A549 (cell line): ENCODE measurements around the gene ZNF428. TPM values are rescaled to one million over a fixed set of nuclear protein-coding genes. Genes with fewer than 3 reads are reported as not detected.

Source experiments
- ATAC-seq, 2 experiments: fragments of 200-7000 bp in 1 of 2; fragments of >200 bp in 1 of 2; cut with Nextera tagmentation in 1 of 2; cut with Tn5 transposase in 1 of 2; 3 replicates each; pipeline versions ENCODE4 v1.8.0 to v1.9.1; 2018 to 2020; ENCODE audit warnings: mild to moderate bottlenecking in 1 of 2, moderate library complexity in 1 of 2
- CTCF ChIA-PET: fragments of 300-600 bp; sonication (Branson Sonifier 250); formaldehyde crosslinking; extraction: SDS; loops from one replicate; lab custom pipeline; 2021; ENCODE audit warnings: antibody characterized with exemption, inconsistent platforms; lab: Yijun Ruan, JAX
- POLR2A ChIA-PET: fragments of 350-600 bp; formaldehyde crosslinking; extraction: SDS; loops from one replicate; lab custom pipeline; 2021; ENCODE audit warnings: antibody characterized with exemption, inconsistent platforms; lab: Yijun Ruan, JAX
- DNase-seq, 2 experiments: peaks; one replicate each; pipeline versions ENCODE4 v3.0.0 to v3.0.0-alpha.2; 2011 to 2016; ENCODE audit warnings: low read depth in 1 of 2, low spot score in 1 of 2
- FAIRE-seq: peaks from 2 replicates; lab custom pipeline; 2011; peaks lifted over from hg19 to GRCh38; lab: Jason Lieb, UNC
- H3K27ac ChIP-seq, 2 experiments: fragments of >200 bp; sonication (Bioruptor Twin); formaldehyde crosslinking; 3 replicates each; pipeline ENCODE4 v1.5.1; 2016 to 2017
- H3K4me1 ChIP-seq: fragments of >200 bp; sonication (Bioruptor Twin); formaldehyde crosslinking; 3 replicates; pipeline ENCODE4 v1.6.1; 2016
- H3K4me2 ChIP-seq: fragments of >200 bp; sonication (Bioruptor Twin); formaldehyde crosslinking; 3 replicates; pipeline ENCODE4 v1.6.1; 2016
- H3K4me3 ChIP-seq: fragments of >200 bp; sonication (Bioruptor Twin); formaldehyde crosslinking; 3 replicates; pipeline ENCODE4 v1.5.1; 2016
- H3K9me3 ChIP-seq: fragments of >200 bp; sonication (Bioruptor Twin); formaldehyde crosslinking; 3 replicates; pipeline ENCODE4 v1.6.1; 2016
- ATOH8 ChIP-seq: fragments of 250-450 bp; sonication (Bioruptor Pico); IDR thresholded peaks from 2 replicates; pipeline ENCODE4 v1.5.0; 2020; ENCODE audit warnings: low read depth, mild to moderate bottlenecking, moderate library complexity
- CBX2 ChIP-seq: fragments of 200-600 bp; sonication (generic); IDR thresholded peaks from 2 replicates; pipeline ENCODE4 v1.6.1; 2016; ENCODE audit warnings: low read depth, mild to moderate bottlenecking, borderline replicate concordance
- CEBPB ChIP-seq, 2 experiments: fragments of >200 bp in 1 of 2; sonication (Bioruptor Twin) in 1 of 2; formaldehyde crosslinking in 1 of 2; IDR thresholded peaks; 2 replicates each; pipeline ENCODE4 v1.6.1; 2012 to 2016
- CHD2 ChIP-seq: fragments of 150-350 bp; IDR thresholded peaks from 2 replicates; pipeline ENCODE4 v1.6.1; 2014; ENCODE audit warnings: low read length; ENCODE audit not compliant: partially characterized antibody
- EP300 ChIP-seq, 2 experiments: fragments of >200 bp; sonication (Bioruptor Twin); formaldehyde crosslinking; IDR thresholded peaks; 2 replicates in 1 of 2; 3 replicates in 1 of 2; pipeline ENCODE4 v1.6.1; 2016 to 2017
- FOSL2 ChIP-seq, 2 experiments: fragments of 450-650 bp in 1 of 2; fragments of >200 bp in 1 of 2; sonication (Bioruptor Twin) in 1 of 2; formaldehyde crosslinking; IDR thresholded peaks; 2 replicates each; pipeline versions ENCODE4 v1.5.0 to v1.6.1; 2016 to 2020; ENCODE audit warnings: mild to moderate bottlenecking in 1 of 2, moderate library complexity in 1 of 2
- HOXA7 ChIP-seq: fragments of 250-450 bp; sonication (Bioruptor Pico); IDR thresholded peaks from 2 replicates; pipeline ENCODE4 v1.5.0; 2020; ENCODE audit warnings: mild to moderate bottlenecking, moderate library complexity
- HOXB13 ChIP-seq: fragments of 250-450 bp; sonication (Bioruptor Pico); IDR thresholded peaks from 2 replicates; pipeline ENCODE4 v1.5.0; 2020; ENCODE audit warnings: low read depth, mild to moderate bottlenecking, moderate library complexity
- JUN ChIP-seq, 2 experiments: fragments of >200 bp; sonication (Bioruptor Twin); formaldehyde crosslinking; IDR thresholded peaks; 2 replicates in 1 of 2; 3 replicates in 1 of 2; pipeline ENCODE4 v1.6.1; 2016 to 2017
- KDM1A ChIP-seq: fragments of 200-600 bp; sonication (generic); IDR thresholded peaks from 2 replicates; pipeline ENCODE4 v1.6.1; 2016; ENCODE audit warnings: low read depth, mild to moderate bottlenecking
- KDM5A ChIP-seq: fragments of 200-600 bp; sonication (generic); IDR thresholded peaks from 2 replicates; pipeline ENCODE4 v1.6.1; 2016; ENCODE audit warnings: antibody characterized with exemption, mild to moderate bottlenecking
- MAFK ChIP-seq: fragments of 450-650 bp; IDR thresholded peaks from 2 replicates; pipeline ENCODE4 v1.6.1; 2014; ENCODE audit not compliant: partially characterized antibody
- MAZ ChIP-seq: fragments of 150-350 bp; IDR thresholded peaks from 2 replicates; pipeline ENCODE4 v1.6.1; 2014; ENCODE audit warnings: antibody characterized with exemption, low read depth, low read length, borderline replicate concordance
- MYC ChIP-seq: IDR thresholded peaks from 2 replicates; pipeline ENCODE4 v1.6.1; 2012; ENCODE audit warnings: mild to moderate bottlenecking, inconsistent platforms, low read length, improper control_type of control experiment, borderline replicate concordance
- NPAS2 ChIP-seq: fragments of 250-450 bp; sonication (Bioruptor Pico); IDR thresholded peaks from 2 replicates; pipeline ENCODE4 v1.8.0; 2022; ENCODE audit warnings: mild to moderate bottlenecking, moderate library complexity, borderline replicate concordance
- PBX3 ChIP-seq: IDR thresholded peaks from 2 replicates; pipeline ENCODE4 v1.6.1; 2012
- PHF8 ChIP-seq: fragments of 200-600 bp; sonication (generic); IDR thresholded peaks from 2 replicates; pipeline ENCODE4 v1.6.1; 2016; ENCODE audit warnings: low read depth, mild to moderate bottlenecking, antibody characterized with exemption, moderate library complexity, borderline replicate concordance
- REST ChIP-seq: fragments of 200-600 bp; sonication (generic); IDR thresholded peaks from 2 replicates; pipeline ENCODE4 v1.6.1; 2016; ENCODE audit warnings: antibody characterized with exemption, mild to moderate bottlenecking, moderate library complexity
- RNF2 ChIP-seq: fragments of 200-600 bp; sonication (generic); IDR thresholded peaks from 2 replicates; pipeline ENCODE4 v1.6.1; 2016; ENCODE audit warnings: low read depth, mild to moderate bottlenecking, antibody characterized with exemption, moderate library complexity, borderline replicate concordance
- SREBF2 ChIP-seq: fragments of 450-650 bp; IDR thresholded peaks from 2 replicates; pipeline ENCODE4 v1.6.1; 2014; ENCODE audit warnings: mild to moderate bottlenecking, moderate library complexity
- USF2 ChIP-seq: fragments of 450-650 bp; IDR thresholded peaks from 2 replicates; pipeline ENCODE4 v1.6.1; 2014; ENCODE audit warnings: antibody characterized with exemption
- ZSCAN20 ChIP-seq: fragments of 250-450 bp; sonication (Bioruptor Pico); IDR thresholded peaks from 2 replicates; pipeline ENCODE4 v1.8.0; 2022; ENCODE audit warnings: mild to moderate bottlenecking, moderate library complexity
- WGBS: methylation state at CpG from one replicate; pipeline ENCODE4 v1.1.6; 2017; ENCODE audit errors: missing lambda C conversion rate; 5-methylcytosine and 5-hydroxymethylcytosine counted together
- polyA plus RNA-seq, 4 experiments: library from polyadenylated mRNA; depleted of rRNA in 3 of 4; stranded (reverse); fragments of >200 nt; fragmentation: RNase III in 1 of 4; extraction: RNeasy Plus Mini Kit Qiagen cat#74134 plus additional on column Dnase treatment in 1 of 4; gene quantifications; 2 replicates in 3 of 4; 3 replicates in 1 of 4; pipeline ENCODE4 v1.2.3, GENCODE V29; 2011 to 2017
- TF ChIP-seq, protein P1 (sequence below): fragments of 150-350 bp; IDR thresholded peaks from 2 replicates; pipeline ENCODE4 v1.6.1; 2014; ENCODE audit warnings: low read depth, mild to moderate bottlenecking, low read length

Gene ZNF428
- polyA plus RNA-seq, 2 of the 4 experiments (the other 2 are of a cell fraction), result 22.9 to 52.4 TPM

DNA sequence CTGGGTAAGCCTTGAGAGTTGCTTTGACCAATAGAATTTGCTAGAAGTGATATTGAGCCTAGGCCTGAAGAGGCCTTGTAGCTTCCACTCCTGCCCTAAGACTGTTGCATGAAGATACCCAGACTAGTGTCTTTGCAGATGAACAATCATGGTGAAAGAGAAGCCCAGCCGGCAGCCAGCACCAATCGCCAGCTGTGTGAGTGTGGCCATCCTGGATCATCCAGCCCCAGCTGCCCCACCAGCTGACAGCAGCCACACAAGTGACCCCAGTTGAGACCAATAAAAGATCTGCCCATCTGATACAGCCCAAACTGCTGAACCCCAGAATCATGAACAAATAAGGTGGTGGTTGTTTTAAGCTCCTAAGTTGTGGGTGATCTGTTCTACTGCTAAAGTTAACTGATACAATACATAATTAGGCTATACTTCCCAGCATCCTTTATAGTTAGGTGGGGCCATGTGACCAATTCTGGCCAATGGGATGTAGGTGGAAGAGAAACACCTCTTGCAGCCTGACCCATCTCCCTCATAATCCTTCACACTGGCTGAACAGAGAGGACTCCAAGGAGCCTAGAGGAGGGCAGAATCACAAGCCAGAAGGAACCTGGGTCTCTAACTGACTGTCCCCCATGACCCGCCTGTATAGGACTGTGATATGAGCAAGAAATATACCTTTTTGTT is 9.4 kb upstream of the ZNF428 start:
- ChIA-PET POLR2A (no interaction called here), CTCF (interaction anchor here (0.7 to 3.1 kb wide), 7 partner anchors 21 to 111 kb away, joined by 3 to 9 read pairs (median 4); no protein-coding TSS in a partner anchor)
- 78% methylated on average over 3 of the region's 3 CpGs for WGBS
- Histone ChIP-seq H3K4me2 (no peak overlapping the region), H3K9me3 (no peaks in the 10 kb centered on the region), H3K27ac (no peak overlapping the region), H3K4me1 (no peaks in the 10 kb centered on the region), H3K4me3 (no peak overlapping the region)
- FAIRE-seq, result no peak
- DNase-seq, result no peak
- no peak for ATAC-seq
- TF ChIP-seq USF2, result peak; percentile 70
- TF ChIP-seq HOXA7 (CRISPR knock-in tag), result no peak

DNA sequence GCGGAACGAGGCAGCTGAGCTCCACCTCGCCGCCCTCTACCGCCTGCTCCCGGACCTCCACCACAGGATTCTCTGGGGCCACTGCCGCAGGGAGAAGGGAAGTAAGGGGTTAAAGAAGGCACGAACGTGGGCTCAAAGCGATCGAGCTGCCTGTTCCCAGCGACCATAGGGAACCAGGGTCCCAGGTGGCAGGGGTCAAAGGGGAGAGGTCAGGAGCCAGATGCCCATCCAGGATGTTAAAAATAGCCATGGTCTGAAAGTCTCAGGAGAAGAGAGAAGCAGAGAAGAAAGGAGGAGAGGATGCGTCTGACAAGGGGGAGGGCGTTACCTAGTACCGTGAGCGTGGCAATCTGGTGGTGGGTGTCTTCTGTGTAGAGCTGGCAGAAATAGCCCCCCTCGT is 7.4 kb upstream of the ZNF428 start:
- Histone ChIP-seq H3K9me3 (no peaks in the 10 kb centered on the region), H3K4me2 (no peak overlapping the region), H3K4me3 (no peak overlapping the region), H3K4me1 (no peaks in the 10 kb centered on the region), H3K27ac (no peak overlapping the region)
- FAIRE-seq, result no peak
- DNase-seq, result no peak
- no peak for TF ChIP-seq PHF8
- TF ChIP-seq EP300 (IDR thresholded peaks at IDR 0.05), result no peak
- no peak for TF ChIP-seq HOXB13 (CRISPR knock-in tag)
- TF ChIP-seq PBX3, result no peak
- no peak for TF ChIP-seq JUN (IDR thresholded peaks at IDR 0.05)
- TF ChIP-seq ATOH8 (CRISPR knock-in tag), result no peak
- TF ChIP-seq CBX2, result no peak
- TF ChIP-seq RNF2, result no peak
- TF ChIP-seq, protein P1, sequence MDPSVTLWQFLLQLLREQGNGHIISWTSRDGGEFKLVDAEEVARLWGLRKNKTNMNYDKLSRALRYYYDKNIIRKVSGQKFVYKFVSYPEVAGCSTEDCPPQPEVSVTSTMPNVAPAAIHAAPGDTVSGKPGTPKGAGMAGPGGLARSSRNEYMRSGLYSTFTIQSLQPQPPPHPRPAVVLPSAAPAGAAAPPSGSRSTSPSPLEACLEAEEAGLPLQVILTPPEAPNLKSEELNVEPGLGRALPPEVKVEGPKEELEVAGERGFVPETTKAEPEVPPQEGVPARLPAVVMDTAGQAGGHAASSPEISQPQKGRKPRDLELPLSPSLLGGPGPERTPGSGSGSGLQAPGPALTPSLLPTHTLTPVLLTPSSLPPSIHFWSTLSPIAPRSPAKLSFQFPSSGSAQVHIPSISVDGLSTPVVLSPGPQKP, result no peak
- TF ChIP-seq FOSL2 (IDR thresholded peaks at IDR 0.05), result no peak
- no peak for TF ChIP-seq FOSL2 (CRISPR knock-in tag; IDR thresholded peaks at IDR 0.05)
- no peak for TF ChIP-seq MYC
- no peak for TF ChIP-seq MAZ
- no peak for ATAC-seq
- POLR2A ChIA-PET, result no interaction called here
- CTCF ChIA-PET, result interaction anchor here (0.7 to 3.1 kb wide), 8 partner anchors 11 to 142 kb away, joined by 3 to 9 read pairs (median 4); no protein-coding TSS in a partner anchor
- 75% methylated on average over 17 of the region's 17 CpGs for WGBS

DNA sequence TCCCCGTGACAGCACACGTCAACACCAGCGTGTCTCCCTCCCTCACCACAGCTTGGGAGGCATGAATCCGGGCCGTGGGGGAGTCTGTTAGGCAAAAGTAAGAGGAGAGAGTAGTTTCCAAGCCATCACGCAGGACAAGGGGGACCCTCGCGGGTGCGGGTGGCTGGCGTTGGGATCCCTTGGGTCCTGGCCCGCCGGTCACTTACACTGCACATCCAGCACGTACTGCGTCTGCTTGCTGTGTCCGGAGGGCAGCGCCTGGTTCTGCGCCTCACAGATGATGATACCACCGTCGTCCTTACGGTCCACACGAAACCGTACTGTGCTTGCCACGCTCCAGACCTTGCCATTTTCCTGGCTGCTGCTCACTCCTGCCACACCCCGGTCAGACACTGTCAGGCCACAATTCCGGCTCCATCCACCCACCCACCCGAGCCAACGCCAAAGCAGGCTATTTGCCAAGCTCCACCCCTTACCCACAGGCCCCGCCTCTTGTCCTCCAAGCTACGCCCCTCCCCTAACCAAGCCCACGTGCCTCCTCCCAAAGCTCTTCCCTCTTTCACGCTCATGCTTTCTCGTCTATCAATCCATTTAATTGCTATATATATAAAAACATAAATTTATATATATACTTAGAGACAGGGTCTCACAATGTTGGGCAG is 6.6 kb upstream of the ZNF428 start:
- DNase-seq (peak; percentile 42 to 71), FAIRE-seq (no peak), ATAC-seq (peak; percentile 17 to 61; a peak in 4 of 6 replicates)
- Histone ChIP-seq H3K4me2 (no peak overlapping the region), H3K4me1 (no peaks in the 10 kb centered on the region), H3K9me3 (no peaks in the 10 kb centered on the region), H3K4me3 (no peak overlapping the region), H3K27ac (no peak overlapping the region)
- ChIA-PET POLR2A (no interaction called here), CTCF (interaction anchor here (0.7 to 3.1 kb wide), 8 partner anchors 12 to 133 kb away, joined by 3 to 9 read pairs (median 4); no protein-coding TSS in a partner anchor)
- WGBS, result 79% methylated on average over 32 of the region's 32 CpGs
- TF ChIP-seq CBX2 (no peak), KDM5A (no peak), CHD2 (no peak), SREBF2 (no peak), REST (no peak), CEBPB (IDR thresholded peaks at IDR 0.05) (no peak), ZSCAN20 (CRISPR knock-in tag) (no peak), MAFK (no peak), KDM1A (no peak), NPAS2 (CRISPR knock-in tag) (no peak)
